Activated CD8-positive, alpha-beta memory T cell treated with anti-CD3 and anti-CD28 coated beads, Interleukin-2, amount 50 U/mL, for 1 hour (primary cell): ENCODE measurements around the gene TSPYL1.
"Not testable (repeated sequence)": the region's sequence is repeated elsewhere in the genome, so short reads cannot be mapped to it uniquely, and the experiment has no call there.

Experiments
- DNase-seq: peaks from one replicate; pipeline ENCODE4 v3.0.0-alpha.2; 2020; ENCODE audit errors: extremely low read depth

TSPYL1 gene

DNA sequence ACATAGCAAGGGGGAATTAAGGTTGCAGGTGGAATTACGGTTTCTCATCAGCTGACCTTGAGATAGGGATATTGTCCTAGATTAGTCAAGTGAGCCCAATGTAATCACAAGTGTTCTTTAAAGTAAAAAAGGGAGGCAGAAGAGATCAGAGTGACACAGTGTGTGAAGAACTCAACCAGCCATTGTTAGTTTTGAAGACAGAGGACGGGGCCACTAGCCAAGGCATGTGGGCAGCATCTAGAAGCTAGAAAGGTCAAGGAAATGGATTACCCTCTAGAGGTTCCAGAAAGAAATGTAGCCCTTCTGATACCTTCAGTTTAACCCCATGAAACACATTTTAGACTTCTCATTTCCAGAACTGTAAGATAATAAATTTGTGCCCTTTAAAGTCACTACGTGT lies 18.5 kb upstream of the TSPYL1 start:
- DNase-seq = no peak

DNA sequence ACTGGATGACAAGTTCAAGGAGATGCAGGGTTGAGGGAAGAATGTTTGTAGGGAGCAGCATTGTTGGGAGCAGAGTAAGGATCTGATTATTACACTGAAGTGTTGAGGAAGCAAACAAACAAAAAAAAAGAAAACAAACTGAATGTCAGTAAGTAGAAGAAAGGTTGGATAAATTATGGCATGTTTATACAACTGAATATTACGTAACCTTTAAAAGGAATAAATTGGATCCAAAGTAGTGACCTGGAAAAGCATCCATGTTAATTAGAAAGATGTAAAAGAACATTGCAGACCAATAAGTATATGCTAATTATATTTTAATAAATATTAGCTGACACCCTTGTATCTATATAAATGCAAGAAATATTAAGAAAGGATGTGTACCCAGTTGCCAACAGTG lies 12.8 kb upstream of the TSPYL1 start:
- DNase-seq = no peak

DNA sequence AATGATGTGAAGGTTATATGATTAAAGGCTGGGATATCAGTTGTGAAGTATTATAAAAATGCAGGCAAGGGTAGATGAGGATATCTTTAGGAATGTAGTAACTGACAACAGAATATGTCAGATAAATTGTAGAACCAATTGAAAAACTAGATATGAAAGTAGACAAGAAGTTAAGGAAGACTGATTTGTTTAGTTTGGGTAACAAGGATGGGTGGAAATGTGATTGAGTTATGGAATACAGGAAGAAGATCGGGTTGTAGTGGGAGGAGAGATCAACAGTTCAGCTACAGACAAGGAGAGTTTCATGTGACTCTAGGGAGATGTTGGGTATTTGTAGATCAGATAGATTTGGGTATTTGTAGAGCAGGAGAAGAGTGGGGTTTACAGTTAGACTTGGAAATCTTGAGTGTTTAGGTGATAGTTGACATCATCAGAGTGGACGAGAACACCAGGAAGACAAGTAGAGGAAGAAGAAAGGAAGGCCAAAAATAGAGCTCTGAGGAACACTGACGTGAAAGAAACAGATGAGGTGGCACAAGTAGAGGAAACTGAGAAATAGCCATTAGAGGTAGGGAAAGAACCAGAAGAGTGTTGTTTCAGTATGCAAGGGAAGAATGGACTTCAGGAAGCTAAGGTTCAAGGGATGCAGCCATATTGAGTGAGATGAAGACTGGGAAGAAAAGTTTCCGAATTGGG lies 12.1 kb upstream of the TSPYL1 start:
- DNase-seq = no peak

DNA sequence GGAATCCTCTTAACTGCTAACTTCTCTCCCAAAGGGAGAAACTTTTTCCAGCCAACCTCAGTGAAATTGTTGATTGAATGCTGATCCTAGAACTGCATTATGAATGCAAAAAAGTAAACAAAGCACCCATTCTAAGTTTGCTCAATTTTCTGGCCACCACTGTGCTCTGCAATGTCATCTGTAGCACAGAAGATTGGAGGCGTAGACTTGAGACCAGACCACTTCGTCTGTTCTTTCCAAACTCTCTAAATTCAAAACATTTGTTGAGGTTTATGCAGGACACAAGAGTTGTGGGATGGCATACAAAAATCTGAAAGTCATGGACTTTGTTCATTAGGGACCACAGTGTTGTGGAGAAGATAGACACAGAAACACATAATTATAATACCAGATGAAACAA lies 11.1 kb upstream of the TSPYL1 start:
- no peak for DNase-seq

DNA sequence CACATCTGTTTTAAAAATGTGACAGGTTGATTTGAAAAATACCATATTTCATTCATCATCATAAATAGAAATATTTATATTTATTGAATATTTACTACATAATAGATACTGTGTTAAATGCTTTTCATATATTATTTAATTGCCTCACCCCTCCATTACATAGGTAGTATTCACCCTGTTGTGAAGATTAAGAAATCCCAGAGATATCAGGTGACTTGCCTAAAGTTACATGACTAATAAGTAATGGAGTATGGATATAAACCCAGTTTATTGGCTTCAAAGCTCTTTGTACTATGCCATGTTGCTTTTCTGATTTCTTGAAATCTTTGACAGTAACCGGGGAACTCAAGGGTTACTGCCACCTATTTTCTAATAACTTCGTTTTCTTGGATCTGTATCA lies 10.1 kb upstream of the TSPYL1 start:
- DNase-seq = no peak

DNA sequence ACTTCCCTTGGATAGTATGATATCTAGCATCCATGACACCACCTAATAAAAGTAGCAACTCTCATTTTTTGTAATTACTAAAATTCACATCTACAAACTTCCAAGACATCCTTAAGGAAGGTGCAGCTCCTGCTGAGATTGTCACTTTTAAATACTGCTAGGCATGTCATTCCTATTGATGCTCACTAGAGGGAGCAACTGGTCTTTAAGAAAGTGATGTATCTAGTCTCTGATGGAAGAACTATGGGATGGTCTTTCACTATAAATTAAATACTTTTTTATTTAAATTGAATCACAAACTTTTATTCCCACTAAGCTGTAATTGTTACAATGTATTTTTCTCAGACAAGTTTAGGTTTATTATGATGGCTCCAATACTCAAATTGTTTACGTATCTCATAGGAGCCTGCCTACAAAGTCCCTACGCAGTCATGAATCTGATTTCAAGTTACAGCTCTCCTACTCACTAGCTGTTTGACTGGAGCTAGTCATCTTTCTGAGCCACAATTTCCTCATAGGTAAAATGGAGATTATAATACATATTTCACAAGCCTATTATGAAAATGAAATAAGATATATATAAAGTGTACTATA lies 8.1 kb upstream of the TSPYL1 start:
- DNase-seq = no peak

DNA sequence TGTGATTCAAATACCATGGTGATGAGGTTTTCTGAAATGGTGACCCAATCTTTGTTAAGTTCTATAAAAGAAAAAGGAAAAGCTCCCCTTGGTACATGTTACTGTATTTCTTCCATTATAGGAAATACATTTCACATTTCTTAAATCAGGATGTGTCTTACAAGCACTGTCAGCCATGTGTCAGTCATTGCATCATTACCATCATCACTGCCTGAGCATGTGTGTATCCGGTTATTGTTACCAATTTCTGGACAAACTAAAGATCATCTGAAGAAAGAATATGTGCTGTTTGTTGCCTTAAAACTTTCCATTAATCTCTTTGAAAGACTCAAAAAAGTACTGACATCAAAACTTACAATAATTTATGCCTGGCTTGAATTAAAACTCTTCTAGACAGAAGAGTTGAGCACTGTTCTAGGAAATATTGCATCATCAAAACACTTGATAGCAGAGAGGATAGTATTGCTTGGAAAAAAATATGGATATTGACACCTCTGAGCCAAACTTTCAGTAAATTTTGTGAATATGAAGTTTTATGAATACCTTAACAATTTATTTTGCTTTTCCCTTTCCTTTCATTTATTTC lies 7.1 kb upstream of the TSPYL1 start:
- DNase-seq = no peak

DNA sequence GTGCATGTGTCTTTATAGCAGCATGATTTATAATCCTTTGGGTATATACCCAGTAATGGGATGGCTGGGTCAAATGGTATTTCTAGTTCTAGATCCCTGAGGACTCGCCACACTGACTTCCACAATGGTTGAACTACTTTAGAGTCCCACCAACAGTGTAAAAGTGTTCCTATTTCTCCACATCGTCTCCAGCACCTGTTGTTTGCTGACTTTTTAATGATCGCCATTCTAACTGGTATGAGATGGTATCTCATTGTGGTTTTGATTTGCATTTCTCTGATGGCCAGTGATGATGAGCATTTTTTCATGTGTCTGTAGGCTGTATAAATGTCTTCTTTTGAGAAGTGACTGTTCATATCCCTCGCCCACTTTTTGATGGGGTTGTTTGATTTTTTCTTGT lies 5.3 kb upstream of the TSPYL1 start:
- not testable (repeated sequence) for DNase-seq

DNA sequence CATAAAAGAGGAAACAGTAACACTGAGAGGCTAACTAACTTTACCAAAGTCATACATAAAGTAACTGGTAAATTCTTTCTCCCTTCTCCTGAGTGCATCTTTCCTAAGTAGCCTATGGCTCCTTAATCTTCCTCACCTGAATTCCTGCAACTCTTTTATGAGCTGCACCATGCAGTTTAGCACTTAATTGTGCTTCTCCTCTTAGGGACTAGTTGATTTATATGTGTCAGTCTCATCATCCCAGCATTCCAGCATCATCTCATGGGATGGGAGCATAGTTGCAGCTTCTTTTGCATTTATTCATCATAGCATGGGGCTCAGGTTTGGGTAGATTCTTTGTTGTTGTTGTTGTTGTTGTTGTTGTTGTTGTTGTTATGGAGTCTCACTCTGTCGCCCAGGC lies 3.5 kb upstream of the TSPYL1 start:
- no peak for DNase-seq

DNA sequence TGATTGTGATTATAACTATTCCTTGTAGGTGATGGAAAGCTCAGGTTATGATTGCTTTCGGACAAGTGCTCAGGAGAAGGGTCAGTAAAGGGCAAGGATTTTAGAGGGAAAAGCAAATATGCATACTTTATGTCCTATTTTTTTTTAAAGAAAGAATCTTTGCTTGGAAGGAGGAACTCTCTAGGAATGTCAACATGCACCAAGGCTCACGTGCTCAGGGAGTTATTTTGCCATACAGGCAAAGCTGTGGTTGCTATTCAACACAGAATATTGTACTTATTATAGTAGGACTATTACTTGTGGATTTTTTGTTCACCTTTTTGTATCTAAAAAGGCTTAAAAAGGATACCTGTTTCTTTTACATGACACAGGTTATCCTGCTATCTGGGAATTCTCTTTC lies 3.0 kb upstream of the TSPYL1 start:
- DNase-seq = no peak

DNA sequence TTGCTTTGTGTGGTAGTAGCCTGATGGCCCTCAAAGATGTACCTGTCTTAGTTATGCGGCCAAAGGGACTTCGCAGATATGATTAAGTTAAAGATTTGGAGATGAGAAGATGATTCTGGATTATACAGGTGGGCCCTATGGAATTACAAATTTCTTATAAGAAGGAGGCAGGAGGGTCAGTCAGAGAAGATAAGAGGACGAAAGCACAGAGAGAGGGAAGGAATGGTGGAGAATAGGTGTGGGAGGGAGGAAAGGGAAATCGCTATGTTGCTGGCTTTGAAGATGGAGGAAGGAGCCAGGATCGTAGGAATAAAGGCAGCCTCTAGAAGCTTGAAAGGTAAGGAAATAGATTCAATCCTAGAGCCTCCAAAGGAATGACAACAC lies 1.2 kb upstream of the TSPYL1 start:
- no peak for DNase-seq

DNA sequence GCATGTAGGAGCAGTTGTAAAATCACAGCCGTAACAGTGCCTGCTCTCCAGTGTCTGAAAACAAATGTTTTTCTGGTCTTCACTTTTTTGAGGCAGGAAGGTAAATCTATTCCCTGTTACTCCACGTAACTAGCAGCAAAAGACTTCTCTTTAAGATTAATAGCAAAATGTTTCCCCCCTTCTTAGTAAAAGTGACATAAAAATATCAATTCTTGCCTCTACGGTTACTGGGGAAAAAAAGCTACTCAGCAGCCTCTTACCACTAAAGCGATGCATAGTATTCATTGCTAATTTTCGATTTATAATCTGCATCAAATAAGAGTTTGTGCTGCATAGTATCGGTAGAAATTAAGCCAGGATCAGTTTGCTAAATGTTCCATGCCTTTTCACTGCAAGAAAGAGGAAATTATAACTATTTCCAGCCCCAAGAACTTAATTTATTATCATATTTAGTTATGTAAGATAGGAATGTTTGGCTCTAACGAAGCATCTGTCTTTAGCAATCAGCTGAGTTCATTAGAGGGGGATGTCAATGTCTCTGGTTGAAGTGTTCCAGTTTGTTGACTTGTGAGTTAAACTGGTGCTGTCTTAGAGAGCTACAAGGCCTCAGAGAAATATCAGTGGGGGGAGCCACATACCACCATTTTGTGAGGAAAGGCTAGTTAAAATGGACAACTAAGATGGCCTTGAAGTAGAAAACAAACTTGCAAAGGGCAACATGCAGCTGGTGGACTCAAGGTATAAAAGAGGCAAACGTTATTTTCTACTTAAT lies 617 bp upstream of the TSPYL1 start:
- DNase-seq = no peak

DNA sequence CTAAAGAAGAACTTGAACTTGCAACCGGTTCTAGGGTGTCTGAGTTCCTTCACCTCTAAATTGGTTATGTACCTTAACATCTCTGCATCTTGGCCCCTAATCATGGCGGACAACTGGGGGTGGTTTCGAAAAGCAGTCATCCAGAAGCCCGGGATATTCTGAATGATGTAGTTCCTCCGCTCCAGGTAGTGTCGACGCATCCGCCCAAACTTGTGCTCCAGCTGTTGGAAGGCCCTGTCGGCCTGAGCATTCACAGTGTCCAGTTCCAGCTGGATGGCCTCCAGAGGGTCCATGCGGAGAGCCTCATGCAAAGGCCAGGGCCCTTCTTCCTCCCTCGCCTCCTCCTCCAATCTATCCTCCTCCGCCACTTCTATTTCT lies 887 bp downstream of the TSPYL1 start:
- DNase-seq = no peak

DNA sequence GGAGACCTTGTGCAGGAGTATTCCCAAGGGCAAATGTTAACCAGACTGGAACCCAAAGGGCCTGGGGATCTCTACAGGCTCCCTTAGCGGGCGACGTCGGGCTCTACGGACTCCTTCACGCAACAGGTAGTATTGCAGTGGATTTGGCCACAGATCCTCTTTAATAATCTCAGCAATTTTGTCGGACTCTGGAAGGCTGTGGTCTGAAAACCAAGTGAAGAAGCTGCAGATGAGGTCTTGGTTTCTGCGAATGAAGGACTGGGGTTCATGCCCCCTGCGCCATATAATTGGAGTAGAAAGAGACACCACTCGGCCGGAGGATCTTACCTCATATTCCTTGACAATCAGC lies 1.3 kb downstream of the TSPYL1 start:
- DNase-seq = no peak

DNA sequence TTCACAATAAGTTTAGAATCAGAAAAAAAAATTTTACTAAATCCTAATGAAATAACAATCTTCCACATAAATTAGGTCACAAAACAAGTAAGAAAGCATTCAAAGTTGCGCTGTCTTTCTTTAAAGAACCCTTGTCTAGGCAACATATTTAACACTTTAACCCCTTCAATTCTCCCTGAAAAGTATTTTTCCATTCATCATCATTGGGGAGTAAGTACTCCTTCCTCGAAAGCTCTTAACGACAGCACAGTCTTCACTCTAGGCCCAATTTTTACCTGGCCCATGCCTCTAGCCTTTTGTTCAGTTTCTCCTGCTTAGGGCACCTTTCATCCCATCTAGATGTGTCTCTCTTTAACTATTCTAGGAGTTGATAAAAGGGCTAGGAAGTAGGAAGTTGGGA lies 2.6 kb downstream of the TSPYL1 start:
- DNase-seq = no peak

DNA sequence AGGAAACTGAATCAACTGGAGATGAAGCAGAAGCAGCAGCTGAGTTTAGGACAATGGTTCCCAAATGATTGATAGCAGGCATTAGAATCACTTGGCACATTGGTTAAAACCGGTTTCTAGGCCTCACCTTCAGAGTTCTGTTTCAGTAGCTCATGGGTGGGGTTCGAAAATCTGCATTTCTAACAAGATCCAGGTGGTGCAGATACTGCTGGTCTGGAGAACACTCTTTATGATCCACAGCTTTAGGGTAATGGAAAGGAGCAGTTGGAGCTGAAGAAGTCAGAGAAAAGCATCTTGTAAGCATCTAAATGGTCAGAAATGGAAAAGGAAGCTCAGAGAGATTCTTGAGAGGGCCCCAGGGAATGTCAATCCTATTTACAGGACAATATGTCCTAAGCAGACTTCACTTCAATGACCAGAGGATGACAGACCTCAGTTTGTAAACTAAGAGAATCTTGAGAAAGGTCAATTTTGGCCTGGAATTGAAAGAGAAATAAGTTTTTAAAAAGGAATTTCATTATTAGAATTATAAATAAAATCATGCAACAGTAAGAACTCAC lies 8.5 kb downstream of the TSPYL1 start:
- DNase-seq = no peak

DNA sequence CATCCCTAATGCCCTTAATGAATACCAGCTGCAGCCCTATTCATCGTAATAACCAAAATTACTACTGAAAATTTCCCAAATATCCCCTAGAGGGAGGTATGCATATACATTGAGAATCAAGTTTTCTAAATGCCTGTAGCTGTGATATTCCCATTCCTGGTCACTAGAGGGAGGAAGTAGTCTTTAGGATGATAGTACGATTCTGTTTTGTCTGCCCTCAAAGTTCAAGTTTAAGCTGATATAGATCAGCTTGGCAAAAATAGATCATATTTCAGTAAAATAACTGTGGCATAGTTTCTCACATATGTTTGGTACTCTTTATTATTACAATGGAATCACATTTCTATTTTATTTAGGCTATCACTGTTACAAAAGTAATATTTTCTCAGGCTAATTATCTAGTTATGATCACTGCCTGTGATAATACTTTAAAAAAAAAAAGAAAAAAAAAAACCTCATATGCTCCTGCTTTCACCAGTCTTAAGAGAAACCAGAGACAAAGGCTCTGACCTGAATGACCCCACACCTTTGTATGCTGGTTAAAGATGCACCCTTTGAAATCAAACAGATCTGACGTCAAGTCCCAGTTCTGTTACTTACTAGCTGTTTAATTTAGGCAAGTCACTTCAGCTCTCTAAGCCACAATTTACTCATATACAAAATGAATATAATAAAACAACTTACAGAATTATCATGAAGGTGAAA lies 11.0 kb downstream of the TSPYL1 start:
- no peak for DNase-seq

DNA sequence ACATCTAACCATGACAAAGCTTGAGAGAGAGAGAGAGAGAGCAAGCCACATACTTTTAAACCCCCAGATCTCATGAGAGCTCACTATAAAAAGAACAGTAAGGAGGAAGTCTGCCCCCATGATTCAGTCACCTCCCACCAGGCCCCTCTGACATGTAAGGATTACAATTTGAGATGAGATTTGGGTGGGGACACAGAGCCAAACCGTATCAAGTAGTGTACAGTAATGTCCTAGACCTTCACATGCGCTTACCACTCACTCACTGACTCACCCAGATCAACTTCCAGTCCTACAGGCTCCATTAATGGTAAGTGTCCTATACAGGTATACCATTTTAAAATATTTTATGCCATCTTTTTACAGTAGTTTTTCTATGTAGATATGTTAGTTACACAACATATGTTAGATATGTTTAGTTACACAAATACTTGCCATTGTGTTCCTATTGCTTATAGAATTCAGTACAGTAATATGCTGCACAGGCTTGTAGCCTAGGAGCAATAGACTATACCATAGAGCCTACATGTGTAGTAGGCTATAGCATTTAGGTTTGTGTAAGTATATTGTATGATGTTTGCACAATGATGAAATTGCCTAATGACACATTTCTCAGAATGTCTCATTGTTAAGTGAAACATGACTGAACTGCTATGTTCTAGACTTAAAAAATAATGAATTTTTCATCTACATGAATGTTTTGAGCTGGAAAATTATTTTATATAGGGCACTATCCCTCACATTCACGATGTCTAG lies 11.7 kb downstream of the TSPYL1 start:
- DNase-seq = no peak

DNA sequence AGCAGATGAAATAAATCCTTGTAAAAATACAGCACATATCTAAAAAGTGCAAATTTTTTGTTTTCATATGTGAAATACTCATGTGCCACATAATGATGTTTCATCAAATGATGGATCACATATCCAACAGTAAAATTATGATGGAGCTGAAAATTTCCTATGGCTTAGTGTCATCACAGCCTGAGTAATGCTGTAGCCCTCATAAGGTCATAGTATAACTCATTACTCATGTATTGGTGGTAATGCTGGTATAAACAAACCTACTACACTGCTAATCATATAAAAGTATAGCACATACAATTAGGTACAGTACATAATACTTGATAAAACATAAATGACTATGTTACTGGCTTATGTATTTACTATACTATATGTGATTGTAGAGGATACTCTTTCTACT lies 12.9 kb downstream of the TSPYL1 start:
- no peak for DNase-seq

DNA sequence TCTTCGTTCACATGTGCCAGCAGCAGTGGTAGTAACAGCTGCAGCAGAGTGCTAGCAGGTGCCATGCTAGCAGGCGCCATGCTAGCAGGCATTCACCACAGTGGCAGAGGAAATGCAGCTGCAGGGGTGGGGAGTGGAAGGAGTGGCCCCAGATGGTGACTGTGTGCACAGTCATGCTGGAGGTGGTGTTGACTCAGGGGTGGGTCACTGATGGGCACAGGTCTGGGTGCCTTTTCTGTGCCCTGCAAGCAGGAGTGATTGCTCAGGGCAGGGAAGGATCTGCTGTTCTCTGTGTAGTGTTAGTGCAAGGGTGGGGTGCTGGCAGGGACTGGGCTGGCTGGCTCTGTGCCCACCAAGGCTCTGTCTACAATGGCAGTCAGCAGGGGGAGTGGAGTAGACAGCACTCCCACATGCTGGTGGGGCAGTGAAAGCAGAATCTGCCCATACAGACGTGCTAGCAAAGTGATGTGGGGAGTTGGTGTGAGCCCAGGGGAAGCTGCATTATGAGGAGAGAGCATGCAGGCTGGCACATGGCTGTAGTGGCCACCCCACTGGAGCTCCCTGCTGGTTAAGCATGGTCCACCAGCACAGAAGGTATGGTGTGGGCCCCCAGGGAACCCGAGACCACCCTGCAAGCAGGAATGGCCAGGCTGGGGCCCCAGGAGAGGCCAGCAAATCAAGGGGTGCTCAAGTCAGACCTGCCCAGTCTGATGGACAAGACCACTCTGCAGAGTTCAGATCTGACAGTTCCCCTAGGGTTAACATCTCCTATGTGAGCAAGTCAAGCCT lies 14.5 kb downstream of the TSPYL1 start:
- DNase-seq = no peak

DNA sequence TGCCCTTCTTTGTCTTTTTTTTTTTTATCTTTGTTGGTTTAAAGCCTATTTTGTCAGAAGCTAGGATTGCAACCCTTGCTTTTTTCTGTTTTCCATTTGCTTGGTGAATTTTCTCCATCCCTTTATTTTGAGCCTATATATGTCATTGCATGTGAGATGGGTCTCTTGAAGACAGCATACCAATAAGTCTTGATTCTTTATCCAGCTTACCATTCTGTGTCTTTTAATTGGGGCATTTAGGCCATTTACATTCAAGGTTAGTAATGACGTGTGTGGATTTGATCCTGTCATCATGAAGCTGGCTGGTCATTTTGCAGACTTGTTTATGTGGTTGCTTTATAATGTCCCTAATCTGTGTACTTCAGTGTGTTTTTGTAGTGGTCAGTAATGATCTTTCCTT lies 16.4 kb downstream of the TSPYL1 start:
- no peak for DNase-seq
